ENCODE measurements around the gene PITHD1.

DNA sequence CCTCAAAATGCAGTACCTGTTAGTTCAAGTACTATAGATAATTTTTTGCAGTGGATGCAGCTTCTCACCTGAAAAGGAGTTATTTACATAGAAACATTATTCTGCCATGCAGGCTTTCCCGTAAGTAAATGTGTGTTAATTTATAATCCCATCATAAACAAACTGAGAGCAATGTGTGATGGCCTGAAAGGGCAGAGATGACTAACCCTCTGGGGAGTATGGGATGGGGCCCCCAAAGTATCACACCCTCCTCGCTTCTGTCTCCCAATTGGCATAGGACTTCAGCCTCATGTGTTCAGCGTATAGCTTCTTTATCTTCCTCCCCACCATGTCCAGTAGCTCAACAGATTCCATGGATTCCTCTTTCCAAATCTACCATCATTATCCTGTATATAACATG is 39.4 kb downstream of the PITHD1 start:
- TF ChIP-seq, protein P1, sequence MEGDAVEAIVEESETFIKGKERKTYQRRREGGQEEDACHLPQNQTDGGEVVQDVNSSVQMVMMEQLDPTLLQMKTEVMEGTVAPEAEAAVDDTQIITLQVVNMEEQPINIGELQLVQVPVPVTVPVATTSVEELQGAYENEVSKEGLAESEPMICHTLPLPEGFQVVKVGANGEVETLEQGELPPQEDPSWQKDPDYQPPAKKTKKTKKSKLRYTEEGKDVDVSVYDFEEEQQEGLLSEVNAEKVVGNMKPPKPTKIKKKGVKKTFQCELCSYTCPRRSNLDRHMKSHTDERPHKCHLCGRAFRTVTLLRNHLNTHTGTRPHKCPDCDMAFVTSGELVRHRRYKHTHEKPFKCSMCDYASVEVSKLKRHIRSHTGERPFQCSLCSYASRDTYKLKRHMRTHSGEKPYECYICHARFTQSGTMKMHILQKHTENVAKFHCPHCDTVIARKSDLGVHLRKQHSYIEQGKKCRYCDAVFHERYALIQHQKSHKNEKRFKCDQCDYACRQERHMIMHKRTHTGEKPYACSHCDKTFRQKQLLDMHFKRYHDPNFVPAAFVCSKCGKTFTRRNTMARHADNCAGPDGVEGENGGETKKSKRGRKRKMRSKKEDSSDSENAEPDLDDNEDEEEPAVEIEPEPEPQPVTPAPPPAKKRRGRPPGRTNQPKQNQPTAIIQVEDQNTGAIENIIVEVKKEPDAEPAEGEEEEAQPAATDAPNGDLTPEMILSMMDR (conservative IDR thresholded peaks at IDR 0.05 in 1 of 2, IDR thresholded peaks at IDR 0.05 in 1 of 2; ENCODE audit: extremely low read depth in 1 of 2, insufficient read depth in 1 of 2, low read depth in 1 of 2, low read length in 2 of 2), result no peak
- no peak for TF ChIP-seq EZH2 (IDR thresholded peaks at IDR 0.05; ENCODE audit: borderline replicate concordance, low read length)

Data from mammary epithelial cell (primary cell).